HepG2 (cell line): Measurements from ENCODE around the gene PTPRM. TPM values are rescaled to one million over a fixed set of nuclear protein-coding genes. Genes with fewer than 3 reads are reported as not detected.

Experiments
- ATAC-seq: fragments of 200-7000 bp; cut with Tn5 transposase; 3 replicates; pipeline ENCODE4 v1.9.1; 2020; ENCODE audit warnings: mild to moderate bottlenecking, moderate library complexity
- BruUV-seq: library from RNA; stranded (reverse); fragments of 400-500 nt; replicated peaks from 2 replicates; lab custom pipeline; 2021; lab: Mats Ljungman, UMichigan
- CTCF ChIA-PET: fragments of 300-600 bp; formaldehyde crosslinking; extraction: SDS; loops from one replicate; lab custom pipeline; 2021; ENCODE audit warnings: low total read pairs, inconsistent platforms, low intra/inter-chr PET ratio; lab: Yijun Ruan, JAX
- POLR2A ChIA-PET: fragments of 350-600 bp; sonication (Branson Sonifier 250); formaldehyde crosslinking; loops from one replicate; lab custom pipeline; 2020; ENCODE audit warnings: antibody characterized with exemption, inconsistent platforms; lab: Yijun Ruan, JAX
- DNase-seq: peaks from one replicate; pipeline ENCODE4 v3.0.0-alpha.2; 2015; ENCODE audit warnings: low spot score
- FAIRE-seq: peaks from 3 replicates; lab custom pipeline; 2011; peaks lifted over from hg19 to GRCh38; lab: Jason Lieb, UNC
- H2AFZ ChIP-seq: one replicate; pipeline ENCODE4 v1.6.1; 2011; ENCODE audit warnings: low read length, inconsistent platforms
- H3K27ac ChIP-seq: fragments of 300-600 bp; 3 replicates; pipeline ENCODE4 v1.8.0; 2011; ENCODE audit warnings: mixed run types, mild to moderate bottlenecking, mixed read lengths, low read length, inconsistent platforms; ENCODE audit not compliant: insufficient read depth; ENCODE audit errors: extremely low read length
- H3K27me3 ChIP-seq, 2 experiments: fragments of 200-600 bp in 1 of 2; 2 replicates in 1 of 2; 3 replicates in 1 of 2; pipeline versions ENCODE4 v1.6.0 to v1.8.0; 2011; ENCODE audit warnings: low read length in 2 of 2, mild to moderate bottlenecking in 2 of 2, moderate library complexity in 2 of 2, inconsistent platforms in 1 of 2; ENCODE audit not compliant: insufficient read depth in 2 of 2, control insufficient read depth in 1 of 2
- H3K36me3 ChIP-seq, 2 experiments: fragments of 200-600 bp in 1 of 2; replicated peaks in 1 of 2; 2 replicates in 1 of 2; 3 replicates in 1 of 2; pipeline versions ENCODE4 v1.5.1 to v1.8.0; 2011; ENCODE audit warnings: low read length in 2 of 2, inconsistent platforms in 1 of 2; ENCODE audit not compliant: insufficient read depth in 2 of 2, control insufficient read depth in 1 of 2
- H3K4me1 ChIP-seq: 2 replicates; pipeline ENCODE4 v1.5.1; 2012; ENCODE audit warnings: low read length, inconsistent platforms; ENCODE audit not compliant: insufficient read depth
- H3K4me2 ChIP-seq: 2 replicates; pipeline ENCODE4 v1.6.0; 2011; ENCODE audit warnings: low read depth, low read length, inconsistent platforms
- H3K4me3 ChIP-seq, 3 experiments: fragments of 200-600 bp in 1 of 3; sonication (generic), shearing (Covaris generic) in 1 of 3; replicated peaks in 1 of 3; 2 replicates each; pipeline ENCODE4 v1.5.1; 2011 to 2016; ENCODE audit warnings: low read length in 3 of 3, inconsistent platforms in 2 of 3, low read depth in 2 of 3, mild to moderate bottlenecking in 2 of 3, control low read depth in 1 of 3, mixed read lengths in 1 of 3; ENCODE audit not compliant: insufficient read depth in 1 of 3
- H3K79me2 ChIP-seq: one replicate; pipeline ENCODE4 v1.6.1; 2011; ENCODE audit warnings: low read length, inconsistent platforms; ENCODE audit not compliant: insufficient read depth
- H3K9ac ChIP-seq: 2 replicates; pipeline ENCODE4 v1.6.0; 2011; ENCODE audit warnings: mild to moderate bottlenecking, low read depth, low read length, inconsistent platforms; ENCODE audit not compliant: insufficient read depth
- H3K9me3 ChIP-seq: 2 replicates; pipeline ENCODE4 v1.5.1; 2012; ENCODE audit warnings: mild to moderate bottlenecking, low read length
- H4K20me1 ChIP-seq: 2 replicates; pipeline ENCODE4 v1.6.0; 2011; ENCODE audit warnings: inconsistent platforms, mild to moderate bottlenecking, low read length, moderate library complexity; ENCODE audit not compliant: insufficient read depth
- CENPT ChIP-seq: sonication (generic); formaldehyde crosslinking; IDR thresholded peaks from 2 replicates; pipeline ENCODE4 v1.8.0; 2022; ENCODE audit warnings: low read depth, mild to moderate bottlenecking, moderate library complexity, missing genetic modification reagents
- HDAC2 ChIP-seq: sonication (generic); formaldehyde crosslinking; IDR thresholded peaks from 2 replicates; pipeline ENCODE4 v1.4.0; 2020; ENCODE audit warnings: missing genetic modification reagents
- IRF2 ChIP-seq: IDR thresholded peaks from 2 replicates; pipeline ENCODE4 v1.6.1; 2018; ENCODE audit warnings: missing genetic modification reagents, missing compliant biosample characterization
- JUNB ChIP-seq: sonication (generic); formaldehyde crosslinking; IDR thresholded peaks from 2 replicates; pipeline ENCODE4 v1.8.0; 2022; ENCODE audit warnings: missing genetic modification reagents, mild to moderate bottlenecking, borderline replicate concordance
- KMT2A ChIP-seq: sonication (generic); formaldehyde crosslinking; IDR thresholded peaks from 2 replicates; pipeline ENCODE4 v1.4.0; 2020; ENCODE audit warnings: missing genetic modification reagents
- MTA1 ChIP-seq: sonication (generic); formaldehyde crosslinking; IDR thresholded peaks from 2 replicates; pipeline ENCODE4 v1.4.0; 2020; ENCODE audit warnings: missing genetic modification reagents, mild to moderate bottlenecking, borderline replicate concordance
- RFX3 ChIP-seq: IDR thresholded peaks from 2 replicates; pipeline ENCODE4 v1.6.1; 2016; ENCODE audit warnings: missing biosample characterization, missing genetic modification reagents
- TFE3 ChIP-seq: IDR thresholded peaks from 2 replicates; pipeline ENCODE4 v1.6.1; 2016
- TSC22D2 ChIP-seq: sonication (generic); formaldehyde crosslinking; IDR thresholded peaks from 2 replicates; pipeline ENCODE4 v1.5.1; 2020; ENCODE audit warnings: missing genetic modification reagents, mild to moderate bottlenecking, borderline replicate concordance
- ZBTB26 ChIP-seq: IDR thresholded peaks from 2 replicates; pipeline ENCODE4 v1.6.1; 2016; ENCODE audit warnings: missing compliant biosample characterization, missing genetic modification reagents, borderline replicate concordance
- ZNF383 ChIP-seq: sonication (generic); formaldehyde crosslinking; IDR thresholded peaks from 2 replicates; pipeline ENCODE4 v1.4.0; 2020; ENCODE audit warnings: missing genetic modification reagents, mild to moderate bottlenecking, borderline replicate concordance
- ZNF407 ChIP-seq: sonication (generic); formaldehyde crosslinking; IDR thresholded peaks from one replicate; pipeline ENCODE4 v1.5.1; 2020; ENCODE audit warnings: mild to moderate bottlenecking, missing genetic modification reagents; ENCODE audit errors: not compliant biosample characterization
- ZNF543 ChIP-seq: sonication (generic); formaldehyde crosslinking; IDR thresholded peaks from 2 replicates; pipeline ENCODE4 v1.4.0; 2020; ENCODE audit warnings: mild to moderate bottlenecking, missing genetic modification reagents
- ZNF713 ChIP-seq: sonication (generic); formaldehyde crosslinking; IDR thresholded peaks from 2 replicates; pipeline ENCODE4 v1.4.0; 2020; ENCODE audit warnings: mild to moderate bottlenecking, missing genetic modification reagents
- WGBS: methylation state at CpG from one replicate; pipeline ENCODE4 v1.1.6; 2017; ENCODE audit warnings: low lambda C conversion rate; 5-methylcytosine and 5-hydroxymethylcytosine counted together
- in situ Hi-C: cut with HindIII; loops from 2 replicates; pipeline ENCODE4 v1.10.0; 2017; ENCODE audit warnings: low pct_unique_long_range_greater_than_20kb; ENCODE audit not compliant: extremely low pct_ligation_motif_present
- intact Hi-C: fragments of 100-400 bp; cut with micrococcal nuclease; formaldehyde crosslinking; loops from one replicate; pipeline ENCODE4 v1.10.0; 2022; ENCODE audit not compliant: unreplicated experiment
- polyA plus RNA-seq, 8 experiments: library from polyadenylated mRNA; depleted of rRNA in 3 of 8; stranded (reverse) in 7 of 8; unstranded in 1 of 8; fragments of >200 nt; fragmentation: Illumina TruSeq in 4 of 8; extraction: Trizol in 4 of 8; gene quantifications; 2 replicates each; pipeline versions ENCODE4 v1.2.1 to v1.2.3, GENCODE V29; 2011 to 2016; ENCODE audit warnings: low read depth in 4 of 8, missing spikeins in 1 of 8, mixed read lengths in 1 of 8; ENCODE audit not compliant: insufficient read depth in 1 of 8
- total RNA-seq, 5 experiments: library from RNA; depleted of rRNA; stranded (reverse); fragments of >200 nt; fragmentation: Illumina TruSeq; extraction: Trizol; gene quantifications; 2 replicates each; pipeline ENCODE4 v1.2.3, GENCODE V29; 2016; ENCODE audit warnings: low read depth in 1 of 5

The PTPRM gene
- total and polyA plus RNA-seq, 2 of the 13 experiments (the other 11 are each of a cell fraction or from before 2014, with no cell fraction given), result 12.6 to 108 TPM

- H3K79me2 ChIP-seq, result no peaks in the 10 kb centered on the region
- no peak overlapping the region for H3K4me3 ChIP-seq
- intact Hi-C loops (no loop called here), in situ Hi-C loops (no loop called here)
- FAIRE-seq (no peak), ATAC-seq (no peak), DNase-seq (no peak)
- H3K4me2 ChIP-seq, result no peak overlapping the region
- H3K36me3 ChIP-seq, result peaks cover 3 to 9% of the 10 kb centered on the region in 2 experiments; a peak in 2 of 5 replicates
- no peak overlapping the region for H3K27ac ChIP-seq
- no peak overlapping the region for H2AFZ ChIP-seq
- no peaks in the 10 kb centered on the region for H3K9me3 ChIP-seq
- H3K27me3 ChIP-seq, result no peaks in the 10 kb centered on the region
- H4K20me1 ChIP-seq, result no peaks in the 10 kb centered on the region
- 92% methylated on average over 3 of the region's 3 CpGs for WGBS
- ChIA-PET CTCF (no interaction called here), POLR2A (no interaction called here)
- no TSS peak for BruUV-seq
- H3K4me1 ChIP-seq, result no peaks in the 10 kb centered on the region
- no peak overlapping the region for H3K9ac ChIP-seq
- no peak for TF ChIP-seq MTA1
- no peak for TF ChIP-seq ZNF407
- no peak for TF ChIP-seq IRF2 (CRISPR knock-in tag)
- TF ChIP-seq ZNF383 (CRISPR knock-in tag), result no peak
- TF ChIP-seq ZNF543, result no peak
- TF ChIP-seq TFE3, result no peak
- TF ChIP-seq CENPT (CRISPR knock-in tag), result no peak
- no peak for TF ChIP-seq HDAC2 (CRISPR knock-in tag)
- no peak for TF ChIP-seq ZNF713 (CRISPR knock-in tag)
- no peak for TF ChIP-seq RFX3 (CRISPR knock-in tag)
- no peak for TF ChIP-seq ZBTB26 (CRISPR knock-in tag)
- TF ChIP-seq JUNB, result no peak
- TF ChIP-seq KMT2A (CRISPR knock-in tag), result no peak
- TF ChIP-seq TSC22D2, result no peak
These were observed 685.3 kb downstream of the PTPRM start for GRCh38 chr18:8252371-8252770.
